HepG2 (cell line): ENCODE measurements around the gene C1orf198. TPM values are rescaled to one million over a fixed set of nuclear protein-coding genes. Genes with fewer than 3 reads are reported as not detected.

Source experiments
- ATAC-seq: fragments of 200-7000 bp; cut with Tn5 transposase; 3 replicates; pipeline ENCODE4 v1.9.1; 2020; ENCODE audit warnings: mild to moderate bottlenecking, moderate library complexity
- BruUV-seq: library from RNA; stranded (reverse); fragments of 400-500 nt; replicated peaks from 2 replicates; lab custom pipeline; 2021; lab: Mats Ljungman, UMichigan
- CTCF ChIA-PET: fragments of 300-600 bp; formaldehyde crosslinking; extraction: SDS; loops from one replicate; lab custom pipeline; 2021; ENCODE audit warnings: low total read pairs, inconsistent platforms, low intra/inter-chr PET ratio; lab: Yijun Ruan, JAX
- POLR2A ChIA-PET: fragments of 350-600 bp; sonication (Branson Sonifier 250); formaldehyde crosslinking; loops from one replicate; lab custom pipeline; 2020; ENCODE audit warnings: antibody characterized with exemption, inconsistent platforms; lab: Yijun Ruan, JAX
- DNase-seq: peaks from one replicate; pipeline ENCODE4 v3.0.0-alpha.2; 2015; ENCODE audit warnings: low spot score
- FAIRE-seq: peaks from 3 replicates; lab custom pipeline; 2011; peaks lifted over from hg19 to GRCh38; lab: Jason Lieb, UNC
- H2AFZ ChIP-seq: one replicate; pipeline ENCODE4 v1.6.1; 2011; ENCODE audit warnings: low read length, inconsistent platforms
- H3K27ac ChIP-seq: fragments of 300-600 bp; 3 replicates; pipeline ENCODE4 v1.8.0; 2011; ENCODE audit warnings: mixed run types, mild to moderate bottlenecking, mixed read lengths, low read length, inconsistent platforms; ENCODE audit not compliant: insufficient read depth; ENCODE audit errors: extremely low read length
- H3K27me3 ChIP-seq, 2 experiments: fragments of 200-600 bp in 1 of 2; 2 replicates in 1 of 2; 3 replicates in 1 of 2; pipeline versions ENCODE4 v1.6.0 to v1.8.0; 2011; ENCODE audit warnings: low read length in 2 of 2, mild to moderate bottlenecking in 2 of 2, moderate library complexity in 2 of 2, inconsistent platforms in 1 of 2; ENCODE audit not compliant: insufficient read depth in 2 of 2, control insufficient read depth in 1 of 2
- H3K36me3 ChIP-seq, 2 experiments: fragments of 200-600 bp in 1 of 2; replicated peaks in 1 of 2; 2 replicates in 1 of 2; 3 replicates in 1 of 2; pipeline versions ENCODE4 v1.5.1 to v1.8.0; 2011; ENCODE audit warnings: low read length in 2 of 2, inconsistent platforms in 1 of 2; ENCODE audit not compliant: insufficient read depth in 2 of 2, control insufficient read depth in 1 of 2
- H3K4me1 ChIP-seq: 2 replicates; pipeline ENCODE4 v1.5.1; 2012; ENCODE audit warnings: low read length, inconsistent platforms; ENCODE audit not compliant: insufficient read depth
- H3K4me2 ChIP-seq: 2 replicates; pipeline ENCODE4 v1.6.0; 2011; ENCODE audit warnings: low read depth, low read length, inconsistent platforms
- H3K4me3 ChIP-seq, 3 experiments: fragments of 200-600 bp in 1 of 3; sonication (generic), shearing (Covaris generic) in 1 of 3; replicated peaks in 1 of 3; 2 replicates each; pipeline ENCODE4 v1.5.1; 2011 to 2016; ENCODE audit warnings: low read length in 3 of 3, inconsistent platforms in 2 of 3, low read depth in 2 of 3, mild to moderate bottlenecking in 2 of 3, control low read depth in 1 of 3, mixed read lengths in 1 of 3; ENCODE audit not compliant: insufficient read depth in 1 of 3
- H3K79me2 ChIP-seq: one replicate; pipeline ENCODE4 v1.6.1; 2011; ENCODE audit warnings: low read length, inconsistent platforms; ENCODE audit not compliant: insufficient read depth
- H3K9ac ChIP-seq: 2 replicates; pipeline ENCODE4 v1.6.0; 2011; ENCODE audit warnings: mild to moderate bottlenecking, low read depth, low read length, inconsistent platforms; ENCODE audit not compliant: insufficient read depth
- H3K9me3 ChIP-seq: 2 replicates; pipeline ENCODE4 v1.5.1; 2012; ENCODE audit warnings: mild to moderate bottlenecking, low read length
- H4K20me1 ChIP-seq: 2 replicates; pipeline ENCODE4 v1.6.0; 2011; ENCODE audit warnings: inconsistent platforms, mild to moderate bottlenecking, low read length, moderate library complexity; ENCODE audit not compliant: insufficient read depth
- ESRRA ChIP-seq: sonication (generic); formaldehyde crosslinking; IDR thresholded peaks from 2 replicates; pipeline ENCODE4 v1.5.1; 2020; ENCODE audit warnings: mild to moderate bottlenecking, low read depth, missing genetic modification reagents
- FIP1L1 ChIP-seq: fragments of 200-400 bp; formaldehyde crosslinking; IDR thresholded peaks from 2 replicates; pipeline ENCODE4 v1.6.1; 2018; ENCODE audit warnings: low read depth, mild to moderate bottlenecking, low read length, moderate library complexity, borderline replicate concordance; ENCODE audit not compliant: insufficient read depth
- HNRNPH1 ChIP-seq: fragments of 200-400 bp; formaldehyde crosslinking; optimal IDR thresholded peaks from 2 replicates; pipeline ENCODE3; 2017; ENCODE audit warnings: mild to moderate bottlenecking, low read depth, low read length
- MIER2 ChIP-seq: IDR thresholded peaks from 2 replicates; pipeline ENCODE4 v1.6.1; 2016; ENCODE audit warnings: missing biosample characterization, missing genetic modification reagents
- MIXL1 ChIP-seq: IDR thresholded peaks from 2 replicates; pipeline ENCODE4 v1.6.1; 2016
- POLR2G ChIP-seq: fragments of 200-400 bp; formaldehyde crosslinking; IDR thresholded peaks from 2 replicates; pipeline ENCODE4 v1.6.1; 2018; ENCODE audit warnings: mild to moderate bottlenecking, low read depth, low read length, moderate library complexity
- SAP130 ChIP-seq: IDR thresholded peaks from 2 replicates; pipeline ENCODE4 v1.6.1; 2016; ENCODE audit warnings: low read depth
- SMC3 ChIP-seq: IDR thresholded peaks from 2 replicates; pipeline ENCODE4 v1.6.1; 2011; ENCODE audit warnings: low read length, improper control_type of control experiment
- SPEN ChIP-seq: sonication (generic); formaldehyde crosslinking; IDR thresholded peaks from 2 replicates; pipeline ENCODE4 v1.5.1; 2020; ENCODE audit warnings: low read depth, mild to moderate bottlenecking, missing genetic modification reagents
- TAF1 ChIP-seq: sonication (generic); formaldehyde crosslinking; IDR thresholded peaks from 2 replicates; pipeline ENCODE4 v1.4.0; 2020; ENCODE audit warnings: missing genetic modification reagents
- ZMYM4 ChIP-seq: sonication (generic); formaldehyde crosslinking; IDR thresholded peaks from 2 replicates; pipeline ENCODE4 v1.8.1; 2023; ENCODE audit warnings: mild to moderate bottlenecking, missing genetic modification reagents
- ZNF3 ChIP-seq: IDR thresholded peaks from 2 replicates; pipeline ENCODE4 v1.7.0; 2017; ENCODE audit warnings: inconsistent platforms
- ZNF34 ChIP-seq: sonication (generic); formaldehyde crosslinking; IDR thresholded peaks from 2 replicates; pipeline ENCODE4 v1.4.0; 2020; ENCODE audit warnings: mild to moderate bottlenecking, missing genetic modification reagents, borderline replicate concordance
- ZNF619 ChIP-seq: sonication (generic); formaldehyde crosslinking; IDR thresholded peaks from 2 replicates; pipeline ENCODE4 v1.4.0; 2020; ENCODE audit warnings: mild to moderate bottlenecking, missing genetic modification reagents
- WGBS: methylation state at CpG from one replicate; pipeline ENCODE4 v1.1.6; 2017; ENCODE audit warnings: low lambda C conversion rate; 5-methylcytosine and 5-hydroxymethylcytosine counted together
- in situ Hi-C: cut with HindIII; loops from 2 replicates; pipeline ENCODE4 v1.10.0; 2017; ENCODE audit warnings: low pct_unique_long_range_greater_than_20kb; ENCODE audit not compliant: extremely low pct_ligation_motif_present
- intact Hi-C: fragments of 100-400 bp; cut with micrococcal nuclease; formaldehyde crosslinking; loops from one replicate; pipeline ENCODE4 v1.10.0; 2022; ENCODE audit not compliant: unreplicated experiment
- polyA plus RNA-seq, 8 experiments: library from polyadenylated mRNA; depleted of rRNA in 3 of 8; stranded (reverse) in 7 of 8; unstranded in 1 of 8; fragments of >200 nt; fragmentation: Illumina TruSeq in 4 of 8; extraction: Trizol in 4 of 8; gene quantifications; 2 replicates each; pipeline versions ENCODE4 v1.2.1 to v1.2.3, GENCODE V29; 2011 to 2016; ENCODE audit warnings: low read depth in 4 of 8, missing spikeins in 1 of 8, mixed read lengths in 1 of 8; ENCODE audit not compliant: insufficient read depth in 1 of 8
- total RNA-seq, 5 experiments: library from RNA; depleted of rRNA; stranded (reverse); fragments of >200 nt; fragmentation: Illumina TruSeq; extraction: Trizol; gene quantifications; 2 replicates each; pipeline ENCODE4 v1.2.3, GENCODE V29; 2016; ENCODE audit warnings: low read depth in 1 of 5
- TF ChIP-seq, protein P1 (sequence below): sonication (generic); formaldehyde crosslinking; IDR thresholded peaks from 2 replicates; pipeline ENCODE4 v1.9.0; 2021; ENCODE audit warnings: missing genetic modification reagents, mild to moderate bottlenecking, borderline replicate concordance
- TF ChIP-seq, protein P2 (sequence below): IDR thresholded peaks from 2 replicates; pipeline ENCODE4 v1.6.1; 2016; ENCODE audit warnings: missing compliant biosample characterization, missing genetic modification reagents, borderline replicate concordance
- TF ChIP-seq, protein P3 (sequence below): sonication (generic); formaldehyde crosslinking; IDR thresholded peaks from 2 replicates; pipeline ENCODE4 v1.4.0; 2020; ENCODE audit warnings: mild to moderate bottlenecking, missing genetic modification reagents, borderline replicate concordance
- TF ChIP-seq, protein P4 (sequence below): sonication (generic); formaldehyde crosslinking; IDR thresholded peaks from 2 replicates; pipeline ENCODE4 v1.5.0; 2020; ENCODE audit warnings: mild to moderate bottlenecking, missing genetic modification reagents, moderate library complexity

Gene C1orf198
- total and polyA plus RNA-seq, 2 of the 13 experiments (the other 11 are each of a cell fraction or from before 2014, with no cell fraction given): 12.7 to 13.4 TPM

DNA sequence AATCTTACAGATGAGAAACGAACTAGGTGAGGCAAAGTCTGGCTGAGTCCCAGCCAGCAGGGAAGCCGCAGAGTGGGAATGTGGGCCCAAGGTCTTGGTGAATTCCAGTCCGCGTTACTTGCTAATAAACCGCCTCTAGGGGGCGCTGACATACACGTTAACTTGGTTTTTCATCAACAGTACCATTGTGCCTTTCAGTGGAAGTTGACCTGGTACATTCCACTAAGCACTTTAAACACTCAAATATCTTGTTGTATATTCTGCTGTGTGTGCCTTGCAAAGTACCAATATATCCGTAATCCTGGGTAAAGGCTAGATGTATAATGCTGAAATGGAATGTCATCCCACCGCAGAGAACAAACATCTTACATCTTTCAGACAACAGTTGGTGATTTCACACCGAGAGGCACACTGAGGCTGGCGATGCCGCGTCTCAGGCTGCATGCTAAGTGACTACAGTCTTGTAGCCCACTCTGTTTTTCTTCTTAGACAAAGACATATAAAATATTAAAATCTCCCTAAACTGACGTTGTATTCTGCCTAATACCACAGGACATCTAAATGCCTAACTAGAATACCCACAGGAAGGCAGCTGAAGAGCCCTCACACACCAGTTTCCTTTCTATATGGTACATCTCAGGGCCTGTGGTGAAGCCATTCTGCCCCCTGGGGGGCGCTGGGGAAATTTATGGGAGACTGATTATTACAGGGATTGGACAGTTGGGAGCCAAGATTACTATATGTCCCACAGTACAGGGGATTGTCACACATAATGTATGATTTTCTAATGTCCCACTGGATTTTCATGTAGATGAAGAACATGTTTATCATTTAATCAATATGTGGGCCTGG lies 49.2 kb upstream of the C1orf198 start:
- Histone ChIP-seq H3K27me3 (no peaks in the 10 kb centered on the region), H3K4me2 (no peak overlapping the region), H3K9me3 (no peaks in the 10 kb centered on the region), H3K9ac (no peak overlapping the region), H2AFZ (no peak overlapping the region), H3K79me2 (no peaks in the 10 kb centered on the region), H3K36me3 (peaks cover 0 to 22% of the 10 kb centered on the region in 2 experiments; a peak in 2 of 5 replicates), H3K27ac (no peak overlapping the region), H3K4me3 (no peak overlapping the region), H4K20me1 (no peaks in the 10 kb centered on the region), H3K4me1 (peaks cover 13% of the 10 kb centered on the region)
- DNase-seq (peak; percentile 80), ATAC-seq (peak; percentile 90), FAIRE-seq (peak; percentile 79)
- no TSS peak for BruUV-seq
- 74% methylated on average over 10 of the region's 15 CpGs for WGBS
- CTCF ChIA-PET: interaction anchor here (1.3 to 2.1 kb wide), 4 partner anchors 62 to 285 kb away, joined by 5 to 12 read pairs (median 8); partner anchors contain the start of genes ARV1 and TTC13
- intact Hi-C loops: loop anchor here (1.0 to 5.0 kb wide), 5 partner anchors 62 to 295 kb away; partner anchors contain the start of gene ARV1
- in situ Hi-C loops: no loop called here
- POLR2A ChIA-PET: no interaction called here
- TF ChIP-seq ZNF34 (CRISPR knock-in tag) (no peak), MIER2 (CRISPR knock-in tag) (no peak), ZNF619 (CRISPR knock-in tag) (no peak), ZMYM4 (CRISPR knock-in tag) (peak; percentile 29; the same call in 1 of the 2 replicates), HNRNPH1 (no peak), FIP1L1 (no peak), ESRRA (CRISPR knock-in tag) (no peak), SAP130 (CRISPR knock-in tag) (0 out of 2 replicates have a peak, but pooled peaks have one; percentile 25), MIXL1 (CRISPR knock-in tag) (0 out of 2 replicates have a peak, but pooled peaks have one; percentile 21), ZNF3 (CRISPR knock-in tag) (no peak), SMC3 (peak; percentile 57), POLR2G (no peak), TAF1 (CRISPR knock-in tag) (no peak), SPEN (no peak)
- TF ChIP-seq, protein P1, sequence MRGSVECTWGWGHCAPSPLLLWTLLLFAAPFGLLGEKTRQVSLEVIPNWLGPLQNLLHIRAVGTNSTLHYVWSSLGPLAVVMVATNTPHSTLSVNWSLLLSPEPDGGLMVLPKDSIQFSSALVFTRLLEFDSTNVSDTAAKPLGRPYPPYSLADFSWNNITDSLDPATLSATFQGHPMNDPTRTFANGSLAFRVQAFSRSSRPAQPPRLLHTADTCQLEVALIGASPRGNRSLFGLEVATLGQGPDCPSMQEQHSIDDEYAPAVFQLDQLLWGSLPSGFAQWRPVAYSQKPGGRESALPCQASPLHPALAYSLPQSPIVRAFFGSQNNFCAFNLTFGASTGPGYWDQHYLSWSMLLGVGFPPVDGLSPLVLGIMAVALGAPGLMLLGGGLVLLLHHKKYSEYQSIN (CRISPR knock-in tag): no peak
- TF ChIP-seq, protein P2, sequence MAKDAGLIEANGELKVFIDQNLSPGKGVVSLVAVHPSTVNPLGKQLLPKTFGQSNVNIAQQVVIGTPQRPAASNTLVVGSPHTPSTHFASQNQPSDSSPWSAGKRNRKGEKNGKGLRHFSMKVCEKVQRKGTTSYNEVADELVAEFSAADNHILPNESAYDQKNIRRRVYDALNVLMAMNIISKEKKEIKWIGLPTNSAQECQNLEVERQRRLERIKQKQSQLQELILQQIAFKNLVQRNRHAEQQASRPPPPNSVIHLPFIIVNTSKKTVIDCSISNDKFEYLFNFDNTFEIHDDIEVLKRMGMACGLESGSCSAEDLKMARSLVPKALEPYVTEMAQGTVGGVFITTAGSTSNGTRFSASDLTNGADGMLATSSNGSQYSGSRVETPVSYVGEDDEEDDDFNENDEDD: no peak
- TF ChIP-seq, protein P3, sequence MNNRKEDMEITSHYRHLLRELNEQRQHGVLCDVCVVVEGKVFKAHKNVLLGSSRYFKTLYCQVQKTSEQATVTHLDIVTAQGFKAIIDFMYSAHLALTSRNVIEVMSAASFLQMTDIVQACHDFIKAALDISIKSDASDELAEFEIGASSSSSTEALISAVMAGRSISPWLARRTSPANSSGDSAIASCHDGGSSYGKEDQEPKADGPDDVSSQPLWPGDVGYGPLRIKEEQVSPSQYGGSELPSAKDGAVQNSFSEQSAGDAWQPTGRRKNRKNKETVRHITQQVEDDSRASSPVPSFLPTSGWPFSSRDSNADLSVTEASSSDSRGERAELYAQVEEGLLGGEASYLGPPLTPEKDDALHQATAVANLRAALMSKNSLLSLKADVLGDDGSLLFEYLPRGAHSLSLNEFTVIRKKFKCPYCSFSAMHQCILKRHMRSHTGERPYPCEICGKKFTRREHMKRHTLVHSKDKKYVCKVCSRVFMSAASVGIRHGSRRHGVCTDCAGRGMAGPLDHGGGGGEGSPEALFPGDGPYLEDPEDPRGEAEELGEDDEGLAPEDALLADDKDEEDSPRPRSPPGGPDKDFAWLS: no peak
- TF ChIP-seq, protein P4, sequence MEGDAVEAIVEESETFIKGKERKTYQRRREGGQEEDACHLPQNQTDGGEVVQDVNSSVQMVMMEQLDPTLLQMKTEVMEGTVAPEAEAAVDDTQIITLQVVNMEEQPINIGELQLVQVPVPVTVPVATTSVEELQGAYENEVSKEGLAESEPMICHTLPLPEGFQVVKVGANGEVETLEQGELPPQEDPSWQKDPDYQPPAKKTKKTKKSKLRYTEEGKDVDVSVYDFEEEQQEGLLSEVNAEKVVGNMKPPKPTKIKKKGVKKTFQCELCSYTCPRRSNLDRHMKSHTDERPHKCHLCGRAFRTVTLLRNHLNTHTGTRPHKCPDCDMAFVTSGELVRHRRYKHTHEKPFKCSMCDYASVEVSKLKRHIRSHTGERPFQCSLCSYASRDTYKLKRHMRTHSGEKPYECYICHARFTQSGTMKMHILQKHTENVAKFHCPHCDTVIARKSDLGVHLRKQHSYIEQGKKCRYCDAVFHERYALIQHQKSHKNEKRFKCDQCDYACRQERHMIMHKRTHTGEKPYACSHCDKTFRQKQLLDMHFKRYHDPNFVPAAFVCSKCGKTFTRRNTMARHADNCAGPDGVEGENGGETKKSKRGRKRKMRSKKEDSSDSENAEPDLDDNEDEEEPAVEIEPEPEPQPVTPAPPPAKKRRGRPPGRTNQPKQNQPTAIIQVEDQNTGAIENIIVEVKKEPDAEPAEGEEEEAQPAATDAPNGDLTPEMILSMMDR (CRISPR knock-in tag): peak; percentile 81
